Endothelial cell (in vitro differentiated cells): Measurements from ENCODE around the gene FBXL16. TPM values are rescaled to one million over a fixed set of nuclear protein-coding genes. Genes with fewer than 3 reads are reported as not detected.

Experiments
- DNase-seq: peaks from one replicate; pipeline ENCODE4 v3.0.0; 2021; ENCODE audit warnings: low spot score
- H3K27ac Mint-ChIP-seq: one replicate; pipeline ENCODE4 v1.8.0; 2021; ENCODE audit warnings: mixed read lengths, inconsistent platforms; ENCODE audit not compliant: unreplicated experiment
- H3K27me3 Mint-ChIP-seq: one replicate; pipeline ENCODE4 v1.8.0; 2021; ENCODE audit warnings: mild to moderate bottlenecking, moderate library complexity, mixed read lengths, inconsistent platforms; ENCODE audit not compliant: unreplicated experiment
- H3K36me3 Mint-ChIP-seq: one replicate; pipeline ENCODE4 v1.8.0; 2021; ENCODE audit warnings: mild to moderate bottlenecking, low read depth, mixed read lengths, inconsistent platforms; ENCODE audit not compliant: unreplicated experiment
- H3K4me1 Mint-ChIP-seq: one replicate; pipeline ENCODE4 v1.8.0; 2021; ENCODE audit warnings: mild to moderate bottlenecking, mixed read lengths, inconsistent platforms; ENCODE audit not compliant: unreplicated experiment
- H3K4me3 Mint-ChIP-seq: one replicate; pipeline ENCODE4 v1.8.0; 2021; ENCODE audit warnings: mild to moderate bottlenecking, mixed read lengths, inconsistent platforms; ENCODE audit not compliant: unreplicated experiment
- H3K9me3 Mint-ChIP-seq: one replicate; pipeline ENCODE4 v1.8.0; 2021; ENCODE audit warnings: mixed read lengths, inconsistent platforms; ENCODE audit not compliant: unreplicated experiment
- total RNA-seq: library from RNA; stranded (reverse); fragmentation: NEBNext Ultra II Directional; extraction: Animal tissue kit (Norgen Biotek cat#: 25700); gene quantifications from one replicate; pipeline ENCODE4 v1.2.1, GENCODE V29; 2021; ENCODE audit not compliant: unreplicated experiment
- TF ChIP-seq, protein P1 (sequence below): fragments of 200-600 bp; sonication (generic); IDR thresholded peaks from one replicate; pipeline ENCODE4 v1.5.0; 2021; ENCODE audit warnings: antibody characterized with exemption; ENCODE audit not compliant: unreplicated experiment

Gene FBXL16
- total RNA-seq, 1 donor from 2014 or later: not detected

DNA sequence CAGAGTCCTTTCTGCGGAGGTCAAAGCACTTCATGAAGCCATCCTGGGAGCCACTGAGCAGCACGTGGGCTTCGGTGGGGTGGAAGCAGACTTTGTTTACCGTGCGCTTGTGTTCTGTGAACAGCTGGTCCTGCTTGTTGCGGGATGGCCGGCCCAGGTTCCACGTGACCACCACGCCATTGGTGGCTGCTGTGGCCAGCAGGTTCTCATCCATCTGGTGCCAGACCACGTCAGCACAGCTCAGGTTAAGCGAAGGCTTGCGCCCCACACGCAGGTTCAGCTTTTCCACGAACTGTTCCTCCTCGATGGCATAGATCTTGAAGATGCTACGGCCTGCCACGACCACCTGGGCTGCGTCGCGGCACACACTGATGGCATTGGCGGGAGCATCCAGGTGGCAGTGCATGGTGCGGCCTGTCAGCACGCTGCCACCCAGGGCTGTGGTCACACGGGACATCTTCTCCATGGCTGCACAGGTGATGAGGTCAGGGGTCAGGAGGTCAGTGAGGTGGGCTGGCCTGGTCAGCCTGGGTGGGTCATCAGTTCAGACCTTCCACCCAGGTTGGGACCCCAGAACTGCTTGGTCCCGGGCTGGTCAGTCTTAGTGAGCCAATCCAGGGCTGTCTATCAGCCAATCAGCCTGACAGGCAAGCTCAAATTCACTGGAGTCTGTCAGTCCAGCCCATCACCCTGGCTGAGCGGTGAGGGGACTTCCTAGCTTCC, 16.3 kb downstream of the FBXL16 start:
- Mint-ChIP-seq H3K27me3 (peaks cover 15% of the 10 kb centered on the region), H3K27ac (peak overlapping the region; percentile 80), H3K4me3 (peak overlapping the region; percentile 89), H3K9me3 (no peaks in the 10 kb centered on the region), H3K4me1 (peaks cover 3% of the 10 kb centered on the region), H3K36me3 (no peaks in the 10 kb centered on the region)
- TF ChIP-seq, protein P1, sequence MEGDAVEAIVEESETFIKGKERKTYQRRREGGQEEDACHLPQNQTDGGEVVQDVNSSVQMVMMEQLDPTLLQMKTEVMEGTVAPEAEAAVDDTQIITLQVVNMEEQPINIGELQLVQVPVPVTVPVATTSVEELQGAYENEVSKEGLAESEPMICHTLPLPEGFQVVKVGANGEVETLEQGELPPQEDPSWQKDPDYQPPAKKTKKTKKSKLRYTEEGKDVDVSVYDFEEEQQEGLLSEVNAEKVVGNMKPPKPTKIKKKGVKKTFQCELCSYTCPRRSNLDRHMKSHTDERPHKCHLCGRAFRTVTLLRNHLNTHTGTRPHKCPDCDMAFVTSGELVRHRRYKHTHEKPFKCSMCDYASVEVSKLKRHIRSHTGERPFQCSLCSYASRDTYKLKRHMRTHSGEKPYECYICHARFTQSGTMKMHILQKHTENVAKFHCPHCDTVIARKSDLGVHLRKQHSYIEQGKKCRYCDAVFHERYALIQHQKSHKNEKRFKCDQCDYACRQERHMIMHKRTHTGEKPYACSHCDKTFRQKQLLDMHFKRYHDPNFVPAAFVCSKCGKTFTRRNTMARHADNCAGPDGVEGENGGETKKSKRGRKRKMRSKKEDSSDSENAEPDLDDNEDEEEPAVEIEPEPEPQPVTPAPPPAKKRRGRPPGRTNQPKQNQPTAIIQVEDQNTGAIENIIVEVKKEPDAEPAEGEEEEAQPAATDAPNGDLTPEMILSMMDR: no peak
- no peak for DNase-seq

DNA sequence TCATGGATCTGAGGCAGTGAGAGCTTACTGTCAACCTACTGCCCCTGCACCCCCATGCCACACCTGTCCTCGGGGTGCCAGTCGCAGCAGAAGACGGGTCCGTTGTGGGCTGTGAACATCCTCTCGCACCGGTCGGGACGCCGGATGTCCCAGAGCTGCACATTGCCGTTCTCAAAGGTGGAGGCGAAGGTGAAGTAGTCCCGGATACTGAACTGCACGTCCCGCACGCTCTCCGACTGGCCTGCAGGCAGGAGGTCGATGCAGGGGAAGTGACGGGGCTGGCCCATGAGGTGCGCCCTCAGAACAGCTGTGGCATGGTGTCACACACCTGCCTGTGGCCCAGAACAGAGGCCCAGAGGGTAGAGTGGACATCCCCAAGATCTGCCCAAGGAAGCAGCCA, 18.1 kb downstream of the FBXL16 start:
- TF ChIP-seq, protein P1: no peak
- Mint-ChIP-seq H3K9me3 (no peaks in the 10 kb centered on the region), H3K4me1 (peaks cover 5% of the 10 kb centered on the region), H3K27me3 (peaks cover 13% of the 10 kb centered on the region), H3K4me3 (no peak overlapping the region), H3K36me3 (peaks cover 3% of the 10 kb centered on the region), H3K27ac (no peak overlapping the region)
- no peak for DNase-seq

DNA sequence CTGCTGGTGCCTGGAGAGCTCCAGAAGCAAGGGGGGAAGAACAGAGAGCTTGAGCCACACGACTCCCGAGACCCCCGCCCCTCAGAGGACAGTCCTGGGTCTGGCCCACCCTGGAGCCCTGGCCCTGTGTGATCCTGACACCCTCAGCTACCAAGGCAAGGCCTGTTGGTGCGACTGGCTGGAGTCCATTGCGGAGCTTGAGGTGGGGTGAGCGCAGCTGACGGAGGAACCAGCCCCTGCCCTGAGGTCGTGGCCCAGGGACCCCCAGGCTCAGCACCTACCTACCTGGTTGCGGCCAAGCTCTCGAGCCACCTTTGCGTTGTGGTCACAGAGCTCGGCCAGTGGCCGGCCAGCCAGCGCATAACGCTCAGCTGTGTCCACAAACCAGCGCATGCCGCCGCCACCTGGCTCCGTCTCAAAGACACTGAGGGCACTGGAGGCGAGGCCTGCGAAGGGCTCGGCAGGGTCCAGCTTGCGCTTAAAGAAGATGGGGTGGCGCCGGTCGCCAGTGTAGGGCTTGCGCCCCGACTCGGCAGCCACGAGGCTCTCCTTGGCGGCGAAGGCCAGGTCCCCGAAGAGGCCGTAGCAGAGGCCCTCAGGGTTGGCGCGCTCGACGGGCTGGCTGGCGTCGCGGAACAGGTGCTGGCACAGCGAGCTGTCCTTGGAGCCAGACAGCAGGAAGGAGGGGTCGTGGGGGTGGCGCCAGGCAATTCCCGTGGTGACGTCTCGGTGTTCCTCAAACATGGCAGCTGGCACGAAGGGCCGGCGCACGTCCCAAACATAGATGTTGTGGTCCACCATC, 18.9 kb downstream of the FBXL16 start:
- H3K36me3 Mint-ChIP-seq: peaks cover 5% of the 10 kb centered on the region
- DNase-seq: no peak
- no peaks in the 10 kb centered on the region for H3K9me3 Mint-ChIP-seq
- peaks cover 6% of the 10 kb centered on the region for H3K4me1 Mint-ChIP-seq
- no peak overlapping the region for H3K27ac Mint-ChIP-seq
- H3K4me3 Mint-ChIP-seq: no peak overlapping the region
- TF ChIP-seq, protein P1: no peak
- H3K27me3 Mint-ChIP-seq: peaks cover 16% of the 10 kb centered on the region

DNA sequence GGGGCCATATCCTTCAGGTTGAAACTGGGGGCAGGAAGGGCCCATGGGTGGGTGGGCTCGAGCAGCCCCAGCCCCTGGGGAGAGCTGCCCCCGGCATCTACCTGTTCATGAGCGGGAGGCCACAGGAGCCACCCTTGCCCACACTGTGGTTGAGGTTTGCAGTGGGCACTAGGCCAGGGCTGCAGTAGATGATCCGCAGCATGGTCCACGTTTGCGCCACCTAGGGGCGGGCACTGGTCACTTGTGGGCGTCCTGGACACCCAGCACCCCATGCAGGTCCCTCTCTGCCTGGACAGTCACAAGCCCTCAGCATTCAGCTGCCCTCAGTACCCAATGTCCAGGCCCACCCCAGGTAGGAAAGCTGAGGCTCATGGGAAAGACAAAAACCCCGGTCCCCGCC, 19.6 kb downstream of the FBXL16 start:
- Mint-ChIP-seq H3K9me3 (no peaks in the 10 kb centered on the region), H3K27me3 (peaks cover 14% of the 10 kb centered on the region), H3K4me3 (no peak overlapping the region), H3K4me1 (peaks cover 9% of the 10 kb centered on the region), H3K36me3 (peaks cover 5% of the 10 kb centered on the region), H3K27ac (no peak overlapping the region)
- TF ChIP-seq, protein P1: peak; percentile 45
- DNase-seq: peak; percentile 62
